Endodermal cell (in vitro differentiated cells): Measurements from ENCODE around the gene SLC38A3. TPM values are rescaled to one million over a fixed set of nuclear protein-coding genes. Genes with fewer than 3 reads are reported as not detected.
"Not testable (repeated sequence)": the region's sequence is repeated elsewhere in the genome, so short reads cannot be mapped to it uniquely, and the experiment has no call there.

Source experiments
- DNase-seq: peaks from one replicate; pipeline ENCODE4 v3.0.0-alpha.2; 2017
- H3K27ac ChIP-seq: 2 replicates; pipeline ENCODE4 v1.5.1; 2013; ENCODE audit warnings: mild to moderate bottlenecking, low read depth, low read length, moderate library complexity
- H3K27me3 ChIP-seq: 2 replicates; pipeline ENCODE4 v1.6.1; 2013; ENCODE audit warnings: mild to moderate bottlenecking, low read length, moderate library complexity; ENCODE audit not compliant: insufficient read depth, control insufficient read depth, poor library complexity, severe bottlenecking
- H3K36me3 ChIP-seq: 2 replicates; pipeline ENCODE4 v1.7.0; 2013; ENCODE audit warnings: mild to moderate bottlenecking, low read length, moderate library complexity; ENCODE audit not compliant: control insufficient read depth, insufficient read depth
- H3K4me1 ChIP-seq: one replicate; pipeline ENCODE4 v1.7.0; 2013; ENCODE audit warnings: low read length; ENCODE audit not compliant: control insufficient read depth, insufficient read depth
- H3K4me3 ChIP-seq: 2 replicates; pipeline ENCODE4 v1.5.1; 2013; ENCODE audit warnings: mild to moderate bottlenecking, low read length, moderate library complexity
- H3K9ac ChIP-seq: 2 replicates; pipeline ENCODE4 v1.6.1; 2013; ENCODE audit warnings: mild to moderate bottlenecking, low read length, moderate library complexity; ENCODE audit not compliant: poor library complexity, severe bottlenecking; ENCODE audit errors: extremely low read depth
- H3K9me3 ChIP-seq: 2 replicates; pipeline ENCODE4 v1.6.1; 2013; ENCODE audit warnings: mild to moderate bottlenecking, low read length, moderate library complexity; ENCODE audit not compliant: control insufficient read depth
- H3K27ac Mint-ChIP-seq: 2 replicates; pipeline ENCODE4 v1.8.0; 2020; ENCODE audit warnings: mixed read lengths
- H3K27me3 Mint-ChIP-seq: 2 replicates; pipeline ENCODE4 v1.8.0; 2021; ENCODE audit warnings: mild to moderate bottlenecking, mixed read lengths; ENCODE audit not compliant: insufficient read depth
- H3K36me3 Mint-ChIP-seq: 2 replicates; pipeline ENCODE4 v1.8.0; 2020; ENCODE audit warnings: low read depth, mixed read lengths
- H3K4me1 Mint-ChIP-seq: 2 replicates; pipeline ENCODE4 v1.8.0; 2020; ENCODE audit warnings: mixed read lengths
- H3K4me3 Mint-ChIP-seq: 2 replicates; pipeline ENCODE4 v1.8.0; 2020; ENCODE audit warnings: mild to moderate bottlenecking, moderate library complexity, mixed read lengths
- H3K9me3 Mint-ChIP-seq: 2 replicates; pipeline ENCODE4 v1.8.0; 2020; ENCODE audit warnings: mild to moderate bottlenecking, mixed read lengths
- CTCF ChIP-seq: fragments of 200-600 bp; sonication (generic); conservative IDR thresholded peaks from 2 replicates; pipeline ENCODE4 v1.5.0; 2021; ENCODE audit warnings: antibody characterized with exemption, mild to moderate bottlenecking
- WGBS, 2 experiments: methylation state at CpG; one replicate each; pipeline versions ENCODE4 v1.1.5 to v1.1.7; 2013; ENCODE audit warnings: missing lambda C conversion rate in 2 of 2, mixed read lengths in 1 of 2; ENCODE audit not compliant: insufficient coverage in 1 of 2, insufficient read length in 1 of 2; 5-methylcytosine and 5-hydroxymethylcytosine counted together
- total RNA-seq, 2 donors: library from RNA; stranded (reverse); fragmentation: NEBNext Ultra II Directional in 1 of 2; extraction: Animal tissue kit (Norgen Biotek cat#: 25700) in 1 of 2; gene quantifications; 2 replicates in 1 of 2; 3 replicates in 1 of 2; pipeline ENCODE4 v1.2.1, GENCODE V29; 2021

SLC38A3 gene
- total RNA-seq, 2 donors from 2014 or later = 1.5 to 1.9 TPM

DNA sequence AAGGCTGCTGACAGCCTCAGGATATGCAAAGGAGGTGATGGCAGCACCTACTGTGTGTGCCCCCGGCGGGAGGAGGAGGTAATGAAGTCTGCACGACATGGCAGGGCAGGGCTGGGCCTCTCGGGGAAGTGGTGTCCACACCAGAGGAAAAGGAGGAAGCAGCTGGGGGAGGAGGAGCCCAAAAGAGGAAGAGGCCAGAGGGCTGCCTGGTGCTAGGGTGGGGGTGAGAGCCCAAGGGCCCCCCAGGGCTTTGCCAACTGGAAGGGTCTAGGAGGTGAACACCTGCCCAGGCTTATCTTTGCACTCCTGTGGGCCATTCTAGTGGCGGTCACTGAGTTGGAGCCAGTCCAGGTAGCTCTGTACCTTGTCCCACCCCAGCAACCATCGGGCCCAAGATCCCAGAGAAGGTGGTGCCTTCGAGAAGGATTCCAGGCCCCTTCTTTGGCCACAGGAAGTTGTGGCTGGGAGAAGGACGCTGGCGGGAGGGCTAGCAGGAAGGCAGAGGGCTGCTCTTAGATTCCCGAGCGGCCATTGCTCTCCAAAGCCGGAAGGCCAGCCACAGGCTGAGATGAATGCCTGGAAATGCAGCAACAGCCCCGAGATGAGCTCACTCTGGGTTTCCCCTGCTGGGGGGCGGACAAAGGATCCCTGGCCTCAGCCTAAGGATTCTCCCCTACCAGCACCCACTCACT lies 37.9 kb downstream of the SLC38A3 start:
- peak overlapping the region; percentile 62 for H3K27ac ChIP-seq
- Mint-ChIP-seq H3K27ac (peak overlapping the region; percentile 90), H3K4me3 (peak overlapping the region; percentile 15), H3K9me3 (no peaks in the 10 kb centered on the region), H3K27me3 (no peaks in the 10 kb centered on the region), H3K4me1 (peaks cover 59% of the 10 kb centered on the region), H3K36me3 (peaks cover 16% of the 10 kb centered on the region)
- no peaks in the 10 kb centered on the region for H3K27me3 ChIP-seq
- no peak overlapping the region for H3K4me3 ChIP-seq
- peak; percentile 70 for DNase-seq
- peak; percentile 30 for TF ChIP-seq CTCF
- H3K9ac ChIP-seq = no peak overlapping the region
- peaks cover 24% of the 10 kb centered on the region for H3K36me3 ChIP-seq
- 88 to 93% methylated on average over 10 to 14 of the region's 14 CpGs for WGBS, 2 experiments
- peaks cover 47% of the 10 kb centered on the region for H3K4me1 ChIP-seq
- no peaks in the 10 kb centered on the region for H3K9me3 ChIP-seq

DNA sequence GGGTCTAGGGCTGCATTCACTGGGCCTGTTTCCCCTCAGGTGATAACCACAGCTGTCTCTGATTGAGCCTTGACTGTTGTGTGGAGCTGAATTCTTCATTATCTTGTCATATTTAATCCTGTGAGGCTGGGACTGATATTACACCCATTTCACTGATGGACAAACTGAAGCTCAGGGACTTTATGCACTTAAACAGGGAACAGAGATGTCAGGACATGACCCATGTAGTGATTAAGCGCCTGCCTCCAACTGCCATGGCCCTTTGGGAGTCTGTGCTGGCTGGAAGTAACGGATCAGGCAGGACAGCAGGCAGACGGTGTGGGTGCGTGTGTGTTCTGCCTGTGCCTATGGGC lies 38.4 kb downstream of the SLC38A3 start:
- H3K36me3 ChIP-seq = peaks cover 26% of the 10 kb centered on the region
- H3K27me3 Mint-ChIP-seq = no peaks in the 10 kb centered on the region
- H3K27me3 ChIP-seq = no peaks in the 10 kb centered on the region
- peaks cover 45% of the 10 kb centered on the region for H3K4me1 ChIP-seq
- 90 to 93% methylated on average over 4 of the region's 4 CpGs for WGBS, 2 experiments
- H3K27ac Mint-ChIP-seq = peak overlapping the region; percentile 87
- H3K4me1 Mint-ChIP-seq = peaks cover 54% of the 10 kb centered on the region
- H3K4me3 ChIP-seq = no peak overlapping the region
- no peaks in the 10 kb centered on the region for H3K9me3 ChIP-seq
- TF ChIP-seq CTCF = no peak
- no peak overlapping the region for H3K9ac ChIP-seq
- DNase-seq = no peak
- peak overlapping the region; percentile 62 for H3K27ac ChIP-seq
- peaks cover 18% of the 10 kb centered on the region for H3K36me3 Mint-ChIP-seq
- H3K9me3 Mint-ChIP-seq = no peaks in the 10 kb centered on the region
- no peak overlapping the region for H3K4me3 Mint-ChIP-seq

GRCh38 chr3:50244813-50245212 lies 39.7 kb downstream of the SLC38A3 start:
- peak overlapping the region; percentile 68 for H3K27ac Mint-ChIP-seq

More at GRCh38 chr3:50244813-50245212, 39.7 kb downstream of the SLC38A3 start:
- Histone ChIP-seq H3K4me1 (peaks cover 33% of the 10 kb centered on the region), H3K27ac (peak overlapping the region; percentile 22), H3K36me3 (peaks cover 34% of the 10 kb centered on the region)
- H3K4me1 Mint-ChIP-seq = peaks cover 41% of the 10 kb centered on the region
- H3K4me3 Mint-ChIP-seq = peak overlapping the region; percentile 20
- peaks cover 17% of the 10 kb centered on the region for H3K36me3 Mint-ChIP-seq
- not testable (repeated sequence) for H3K9ac ChIP-seq, H3K4me3 ChIP-seq, H3K27me3 Mint-ChIP-seq, DNase-seq, H3K9me3 Mint-ChIP-seq, H3K9me3 ChIP-seq, H3K27me3 ChIP-seq
- 96 to 100% methylated on average over 2 to 5 of the region's 6 CpGs for WGBS, 2 experiments
